Left ventricle myocardium inferior (tissue), 1 donor: ENCODE results near the gene EMCN. TPM values are rescaled to one million over a fixed set of nuclear protein-coding genes. Genes with fewer than 3 reads are reported as not detected.

ENCODE experiments used
- DNase-seq: peaks from one replicate; pipeline ENCODE4 v3.0.0-alpha.2; 2020
- H3K27ac ChIP-seq: fragments of 200-600 bp; replicated peaks from 2 replicates; pipeline ENCODE4 v1.8.0; 2021
- H3K27me3 ChIP-seq: fragments of 200-600 bp; 2 replicates; pipeline ENCODE4 v1.8.0; 2021; ENCODE audit warnings: low read depth
- H3K36me3 ChIP-seq: fragments of 200-600 bp; 2 replicates; pipeline ENCODE4 v1.8.0; 2021
- H3K4me1 ChIP-seq: fragments of 200-600 bp; 2 replicates; pipeline ENCODE4 v1.8.0; 2021
- H3K4me3 ChIP-seq: fragments of 200-600 bp; 2 replicates; pipeline ENCODE4 v1.8.0; 2021; ENCODE audit warnings: mild to moderate bottlenecking, moderate library complexity
- H3K9me3 ChIP-seq: fragments of 200-600 bp; replicated peaks from 2 replicates; pipeline ENCODE4 v1.8.0; 2021
- CTCF ChIP-seq: fragments of 200-600 bp; IDR thresholded peaks from 2 replicates; pipeline ENCODE4 v1.8.0; 2021; ENCODE audit warnings: antibody characterized with exemption, mild to moderate bottlenecking, borderline replicate concordance
- intact Hi-C: fragments of 100-400 bp; cut with micrococcal nuclease; formaldehyde crosslinking; loops from one replicate; pipeline ENCODE4 v1.11.0; 2022
- total RNA-seq: library from RNA; stranded (reverse); fragmentation: NEBNext Ultra II Directional; extraction: Animal tissue kit (Norgen Biotek cat#: 25700); gene quantifications from one replicate; pipeline ENCODE4 v1.2.1, GENCODE V29; 2021
- donor health status: DM: no; HTN: yes; CAD: no; lungs with severe emphysema.

EMCN gene
- total RNA-seq, 1 donor from 2014 or later = 43.6 TPM

- Histone ChIP-seq H3K27me3 (no peaks in the 10 kb centered on the region), H3K36me3 (no peaks in the 10 kb centered on the region), H3K4me3 (no peak overlapping the region), H3K9me3 (no peaks in the 10 kb centered on the region), H3K27ac (no peak overlapping the region), H3K4me1 (no peaks in the 10 kb centered on the region)
- no peak for DNase-seq
- no peak for TF ChIP-seq CTCF
- intact Hi-C loops = no loop called here
Observed at GRCh38 chr4:100479971-100480370, 37.9 kb downstream of the EMCN start.

- H3K27me3 ChIP-seq = no peaks in the 10 kb centered on the region
- H3K9me3 ChIP-seq = peaks cover 19% of the 10 kb centered on the region
- peaks cover under 1% of the 10 kb centered on the region for H3K36me3 ChIP-seq
- no peak for TF ChIP-seq CTCF
- intact Hi-C loops = no loop called here
- no peaks in the 10 kb centered on the region for H3K4me1 ChIP-seq
- no peak for DNase-seq
- no peak overlapping the region for H3K4me3 ChIP-seq
- H3K27ac ChIP-seq = no peak overlapping the region
Observed at GRCh38 chr4:100469555-100469954, 48.3 kb downstream of the EMCN start.

- Histone ChIP-seq H3K4me1 (no peaks in the 10 kb centered on the region), H3K9me3 (peaks cover 12% of the 10 kb centered on the region), H3K27ac (no peak overlapping the region), H3K27me3 (no peaks in the 10 kb centered on the region), H3K36me3 (peaks cover 5% of the 10 kb centered on the region), H3K4me3 (no peak overlapping the region)
- TF ChIP-seq CTCF = no peak
- intact Hi-C loops = no loop called here
- DNase-seq = no peak
Observed at GRCh38 chr4:100466501-100466900, 51.3 kb downstream of the EMCN start.

- no peak for DNase-seq
- Histone ChIP-seq H3K36me3 (peaks cover 5% of the 10 kb centered on the region), H3K27me3 (no peaks in the 10 kb centered on the region), H3K4me3 (no peak overlapping the region), H3K27ac (no peak overlapping the region), H3K4me1 (no peaks in the 10 kb centered on the region), H3K9me3 (no peaks in the 10 kb centered on the region)
- no peak for TF ChIP-seq CTCF
- intact Hi-C loops = no loop called here
Observed at GRCh38 chr4:100461807-100462605, 55.8 kb downstream of the EMCN start.

GRCh38 chr4:100450449-100450848 lies 67.4 kb downstream of the EMCN start:
- TF ChIP-seq CTCF = no peak

More at GRCh38 chr4:100450449-100450848, 67.4 kb downstream of the EMCN start:
- Histone ChIP-seq H3K4me1 (no peaks in the 10 kb centered on the region), H3K27me3 (no peaks in the 10 kb centered on the region), H3K4me3 (no peak overlapping the region), H3K9me3 (peaks cover 23% of the 10 kb centered on the region), H3K27ac (no peak overlapping the region), H3K36me3 (no peaks in the 10 kb centered on the region)
- intact Hi-C loops = no loop called here
- no peak for DNase-seq
